ENCODE data around the gene OOSP2.

Gene OOSP2

GRCh38 chr11:60080535-60080934 is 40.3 kb downstream of the OOSP2 start:
- DNase-seq: no peak

DNA sequence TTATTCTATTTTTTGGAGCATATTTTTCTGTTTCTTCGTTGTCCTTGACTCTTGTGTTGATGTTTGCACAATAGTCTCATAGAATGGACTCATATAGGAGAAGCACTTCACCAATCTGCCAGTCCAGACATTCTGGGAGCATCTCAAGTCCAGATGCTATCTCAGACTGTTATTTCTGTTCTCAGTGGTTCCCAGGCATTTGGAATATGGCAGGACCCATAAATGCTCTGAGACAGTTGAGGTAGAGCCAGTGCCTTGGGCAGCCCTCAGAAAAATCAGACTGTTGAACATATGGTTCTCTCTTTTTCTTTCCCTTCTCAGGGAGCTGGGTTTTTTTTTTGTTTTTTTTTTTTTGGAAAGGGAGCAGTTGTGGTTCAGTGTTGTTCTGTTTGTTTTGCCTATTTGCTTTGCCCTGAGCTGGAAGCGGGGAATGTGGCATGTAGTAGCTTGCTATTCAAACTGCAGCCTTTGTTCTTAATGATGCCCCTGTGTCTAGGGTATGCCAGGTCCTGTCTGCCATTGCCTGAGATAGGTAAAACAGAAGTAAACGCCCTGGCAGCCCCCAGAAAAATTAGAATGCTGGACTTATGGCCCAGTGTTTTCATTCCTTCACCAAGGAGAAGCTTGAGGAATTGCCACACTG is 44.5 kb downstream of the OOSP2 start:
- peak; percentile 58 for DNase-seq

- no peak for DNase-seq
These were observed 45.7 kb downstream of the OOSP2 start for GRCh38 chr11:60085909-60086308.

DNA sequence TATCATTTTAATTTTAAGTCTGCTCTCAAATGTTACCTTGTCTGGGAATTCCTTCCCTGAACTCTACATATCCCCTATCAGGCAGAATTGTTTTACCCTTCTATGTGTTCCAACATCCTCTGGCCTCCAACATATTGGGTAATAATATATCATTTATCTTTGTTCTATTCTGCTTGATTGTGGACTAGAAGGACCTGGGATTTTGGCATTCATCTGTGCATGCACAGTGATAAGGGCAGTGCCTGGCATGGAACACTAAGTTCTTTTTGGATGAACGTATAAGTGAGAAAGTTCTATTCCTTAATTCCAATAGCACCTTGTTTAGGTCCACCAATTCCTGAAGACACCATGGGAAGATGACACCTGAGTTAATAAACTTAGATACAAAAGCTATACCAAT is 47.0 kb downstream of the OOSP2 start:
- DNase-seq: no peak

GRCh38 chr11:60088364-60088763 is 48.2 kb downstream of the OOSP2 start, which contains the start of gene MS4A2:
MS4A2 (plus strand) TSS chr11:60088664; CDS start chr11:60088766, 102 bp downstream.
- DNase-seq: no peak

DNA sequence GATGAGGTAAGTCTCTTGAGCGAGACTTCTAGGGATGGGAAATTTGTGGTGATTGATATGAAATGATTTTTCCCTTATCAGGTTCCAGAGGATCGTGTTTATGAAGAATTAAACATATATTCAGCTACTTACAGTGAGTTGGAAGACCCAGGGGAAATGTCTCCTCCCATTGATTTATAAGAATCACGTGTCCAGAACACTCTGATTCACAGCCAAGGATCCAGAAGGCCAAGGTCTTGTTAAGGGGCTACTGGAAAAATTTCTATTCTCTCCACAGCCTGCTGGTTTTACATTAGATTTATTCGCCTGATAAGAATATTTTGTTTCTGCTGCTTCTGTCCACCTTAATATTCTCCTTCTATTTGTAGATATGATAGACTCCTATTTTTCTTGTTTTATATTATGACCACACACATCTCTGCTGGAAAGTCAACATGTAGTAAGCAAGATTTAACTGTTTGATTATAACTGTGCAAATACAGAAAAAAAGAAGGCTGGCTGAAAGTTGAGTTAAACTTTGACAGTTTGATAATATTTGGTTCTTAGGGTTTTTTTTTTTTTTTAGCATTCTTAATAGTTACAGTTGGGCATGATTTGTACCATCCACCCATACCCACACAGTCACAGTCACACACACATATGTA is 55.4 kb downstream of the OOSP2 start:
- DNase-seq: no peak

- no peak for DNase-seq
These were observed 57.0 kb downstream of the OOSP2 start for GRCh38 chr11:60097189-60097588.

Data from DMS53 (cell line).